IPS-15b (cell line): ENCODE measurements around the gene RPH3AL.
"Not testable (repeated sequence)": the region's sequence is repeated elsewhere in the genome, so short reads cannot be mapped to it uniquely, and the experiment has no call there.

Experiments used
- H3K27me3 ChIP-seq: one replicate; pipeline ENCODE4 v1.6.1; 2013; ENCODE audit warnings: low read length; ENCODE audit not compliant: control insufficient read depth, insufficient read depth
- H3K36me3 ChIP-seq: one replicate; pipeline ENCODE4 v1.6.1; 2013; ENCODE audit warnings: low read length; ENCODE audit not compliant: control insufficient read depth, insufficient read depth
- H3K4me1 ChIP-seq: one replicate; pipeline ENCODE4 v1.6.1; 2013; ENCODE audit warnings: mild to moderate bottlenecking, low read length; ENCODE audit not compliant: control insufficient read depth, insufficient read depth
- H3K4me3 ChIP-seq: one replicate; pipeline ENCODE4 v1.5.1; 2013; ENCODE audit warnings: low read depth, low read length
- H3K9ac ChIP-seq: one replicate; pipeline ENCODE4 v1.6.1; 2013; ENCODE audit warnings: low read depth, mild to moderate bottlenecking, low read length
- H3K9me3 ChIP-seq: one replicate; pipeline ENCODE4 v1.6.1; 2013; ENCODE audit warnings: mild to moderate bottlenecking, low read length; ENCODE audit not compliant: control insufficient read depth, insufficient read depth

The RPH3AL gene

DNA sequence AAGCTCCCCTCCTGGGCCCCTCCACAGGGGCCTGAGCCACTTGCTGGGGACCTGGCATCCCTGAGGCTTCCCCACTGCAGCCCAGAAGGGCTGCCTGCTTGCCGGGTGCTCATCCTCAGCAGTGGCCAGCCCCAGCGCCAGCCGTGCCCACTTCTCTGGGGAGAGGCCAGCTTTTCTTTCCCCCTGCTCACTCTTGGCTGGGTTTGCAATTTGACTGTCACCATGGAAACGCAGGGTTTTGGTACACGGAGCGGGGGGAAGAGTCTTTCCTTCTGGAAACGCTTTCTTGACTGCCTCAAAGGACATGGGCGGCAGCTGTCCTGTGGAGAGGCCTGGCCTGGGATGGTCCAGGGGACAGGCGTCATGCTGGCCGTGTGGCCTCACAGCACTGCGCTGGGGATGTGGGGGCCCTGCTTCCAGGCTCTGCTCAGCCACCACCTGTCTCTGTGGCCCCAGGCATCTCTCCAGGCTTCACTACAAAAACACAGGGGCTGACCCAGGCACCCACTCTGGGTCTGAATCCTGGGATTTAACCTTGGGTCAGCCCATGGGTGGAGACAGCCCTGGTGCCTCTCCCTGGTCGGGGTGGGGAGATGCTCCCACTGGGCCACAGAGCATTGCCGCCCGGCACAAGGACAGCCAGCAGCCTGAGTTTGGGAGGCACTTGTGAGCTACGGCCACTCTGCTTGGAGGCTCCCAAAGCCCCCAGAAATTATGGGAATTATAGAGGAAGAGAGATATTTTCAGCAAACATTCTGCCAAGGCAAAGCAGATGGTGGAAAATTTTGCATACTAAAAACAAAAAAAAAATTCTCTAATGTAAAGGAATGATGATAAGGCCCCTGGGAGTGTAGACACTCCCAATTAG lies 125.3 kb downstream of the RPH3AL start:
- Histone ChIP-seq H3K36me3 (no peaks in the 10 kb centered on the region), H3K4me1 (no peaks in the 10 kb centered on the region), H3K27me3 (no peaks in the 10 kb centered on the region), H3K4me3 (no peak overlapping the region), H3K9me3 (no peaks in the 10 kb centered on the region), H3K9ac (no peak overlapping the region)

DNA sequence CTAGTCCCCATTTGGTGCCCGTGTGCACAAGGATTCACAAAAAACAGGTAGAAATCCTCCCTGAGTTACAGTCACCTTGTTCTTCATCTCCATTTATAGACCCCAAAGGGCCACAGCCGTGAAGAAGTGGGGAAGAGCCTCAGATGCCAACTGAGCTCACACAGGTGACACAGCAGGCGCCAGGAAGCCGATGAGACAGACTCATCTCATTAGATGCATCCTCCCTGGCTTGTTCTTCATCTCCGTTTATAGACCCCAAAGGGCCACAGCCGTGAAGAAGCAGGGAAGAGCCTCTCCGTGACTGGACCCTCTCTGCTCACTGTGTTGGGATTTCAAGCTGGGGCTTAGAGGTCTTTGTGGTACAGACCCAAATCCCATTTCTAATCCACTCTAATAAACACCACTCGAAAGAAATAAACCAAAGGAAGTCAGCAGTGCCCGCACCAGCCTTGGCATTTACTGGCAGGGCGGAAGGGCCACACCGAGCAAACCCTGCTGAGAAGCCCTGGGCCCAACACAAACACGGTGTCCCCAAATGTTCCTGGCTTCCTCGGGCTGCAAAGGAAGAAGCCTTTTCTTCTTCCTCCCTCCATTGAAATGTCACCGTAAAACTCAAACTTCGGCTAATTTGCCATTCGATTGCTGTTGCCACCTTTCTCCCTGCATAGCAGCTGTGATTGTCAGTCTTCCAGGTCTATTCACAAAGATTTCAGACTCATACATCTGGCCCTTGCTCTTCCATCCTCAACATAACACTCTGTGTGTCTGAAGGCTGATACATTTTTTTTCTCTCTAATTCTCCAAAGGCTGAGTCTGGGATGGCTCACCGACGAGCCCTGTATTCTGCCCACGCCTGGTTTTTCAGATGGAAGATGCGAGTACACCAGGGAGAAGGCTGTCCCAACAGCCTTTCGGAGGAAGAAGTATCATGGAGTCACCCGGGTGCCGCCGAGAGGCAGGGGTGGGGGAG lies 126.2 kb downstream of the RPH3AL start:
- no peaks in the 10 kb centered on the region for H3K36me3 ChIP-seq
- no peaks in the 10 kb centered on the region for H3K9me3 ChIP-seq
- H3K4me3 ChIP-seq, result no peak overlapping the region
- H3K4me1 ChIP-seq, result no peaks in the 10 kb centered on the region
- H3K27me3 ChIP-seq, result no peaks in the 10 kb centered on the region
- H3K9ac ChIP-seq, result no peak overlapping the region

DNA sequence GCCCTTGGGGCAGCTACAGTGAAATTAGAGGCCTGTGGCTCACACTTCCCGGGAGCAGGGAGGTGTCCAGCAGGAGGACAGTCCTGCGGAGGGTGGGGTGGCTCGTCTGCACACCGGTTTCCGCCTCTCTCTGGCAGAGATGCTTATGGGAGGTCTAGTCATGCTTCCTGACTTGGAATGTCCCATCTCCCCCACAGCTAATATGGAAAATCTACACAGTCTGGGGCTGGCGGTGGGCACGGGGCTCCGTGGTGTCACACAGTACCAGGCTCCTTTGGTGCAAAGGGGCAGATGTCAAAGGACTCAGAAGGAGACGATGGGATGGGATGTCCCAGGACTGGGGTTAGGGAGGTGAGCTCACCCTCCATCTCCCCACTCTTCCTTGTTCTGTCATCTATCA lies 127.1 kb downstream of the RPH3AL start:
- no peaks in the 10 kb centered on the region for H3K4me1 ChIP-seq
- H3K9ac ChIP-seq, result no peak overlapping the region
- H3K4me3 ChIP-seq, result no peak overlapping the region
- no peaks in the 10 kb centered on the region for H3K9me3 ChIP-seq
- no peaks in the 10 kb centered on the region for H3K27me3 ChIP-seq
- no peaks in the 10 kb centered on the region for H3K36me3 ChIP-seq

DNA sequence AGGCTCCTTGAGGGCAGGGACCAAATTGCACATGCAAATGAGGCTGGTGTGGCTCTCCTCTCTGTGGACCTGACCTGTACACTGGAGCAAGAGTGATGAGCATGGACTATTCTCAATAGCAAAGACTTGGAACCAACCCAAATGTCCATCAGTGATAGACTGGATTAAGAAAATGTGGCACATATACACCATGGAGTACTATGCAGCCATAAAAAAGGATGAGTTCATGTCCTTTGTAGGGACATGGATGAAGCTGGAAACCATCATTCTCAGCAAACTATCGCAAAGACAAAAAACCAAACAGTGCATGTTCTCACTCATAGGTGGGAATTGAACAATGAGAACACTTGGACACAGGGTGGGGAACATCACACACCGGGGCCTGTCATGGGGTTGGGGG lies 128.0 kb downstream of the RPH3AL start:
- H3K4me1 ChIP-seq, H3K9me3 ChIP-seq, H3K36me3 ChIP-seq, H3K27me3 ChIP-seq, H3K4me3 ChIP-seq, H3K9ac ChIP-seq: not testable (repeated sequence)

DNA sequence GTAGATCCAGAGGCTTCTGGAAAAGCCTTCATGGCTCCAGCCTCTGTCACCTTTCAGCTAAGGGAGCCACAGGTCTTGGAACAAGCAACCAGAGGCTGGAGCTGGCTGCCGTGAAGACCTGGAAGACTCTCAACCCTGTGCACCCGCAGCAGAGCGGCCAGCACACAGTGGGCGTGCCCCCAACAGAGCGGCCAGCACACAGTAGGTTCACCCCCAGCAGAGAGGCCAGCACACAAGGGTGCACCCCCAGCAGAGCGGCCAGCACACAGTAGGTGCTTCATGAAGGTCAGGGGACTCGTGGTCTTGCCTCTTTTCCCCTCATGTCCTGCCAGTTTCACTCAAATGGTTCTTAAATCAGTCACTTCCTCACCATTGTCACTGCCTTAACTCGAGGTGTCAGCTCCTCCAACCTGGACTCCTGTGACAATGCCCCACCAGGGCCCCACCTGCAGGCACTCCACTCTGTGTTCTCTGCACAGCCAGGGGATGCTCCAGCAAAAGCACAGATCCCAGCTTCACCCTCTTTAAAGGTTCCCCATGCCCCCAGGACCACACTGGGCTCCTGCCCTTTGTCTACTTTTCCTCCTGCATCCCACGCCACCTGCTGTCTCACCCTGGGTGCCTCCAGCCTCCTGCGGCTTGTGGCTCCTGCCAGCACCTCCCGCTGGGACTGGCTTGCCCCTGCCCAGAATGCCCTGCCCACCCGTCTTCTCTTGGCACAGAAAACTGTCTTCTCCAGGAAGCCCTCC lies 128.7 kb downstream of the RPH3AL start:
- Histone ChIP-seq H3K4me1 (no peaks in the 10 kb centered on the region), H3K9me3 (no peaks in the 10 kb centered on the region), H3K36me3 (no peaks in the 10 kb centered on the region), H3K4me3 (no peak overlapping the region), H3K9ac (no peak overlapping the region), H3K27me3 (no peaks in the 10 kb centered on the region)

DNA sequence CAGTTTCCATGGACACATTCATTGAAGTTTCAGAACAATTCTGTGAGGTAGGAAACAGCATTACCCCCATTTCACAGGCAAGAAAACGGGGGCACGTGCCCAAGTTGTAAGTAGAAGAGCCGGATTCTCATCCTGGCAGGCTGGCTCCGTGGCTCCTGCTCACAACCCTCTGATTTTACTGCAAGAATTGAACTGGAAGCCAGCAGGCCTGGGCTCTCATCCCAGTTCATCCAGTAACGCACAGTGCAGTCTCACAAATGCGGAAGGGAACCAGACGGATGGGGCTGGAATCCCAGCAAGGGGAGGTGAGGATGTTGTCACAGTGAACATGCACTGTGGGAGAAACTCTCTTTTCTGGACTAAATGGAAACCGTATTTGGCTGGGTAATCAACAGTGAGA lies 130.4 kb downstream of the RPH3AL start:
- Histone ChIP-seq H3K9me3 (no peaks in the 10 kb centered on the region), H3K4me3 (no peak overlapping the region), H3K9ac (no peak overlapping the region), H3K36me3 (no peaks in the 10 kb centered on the region), H3K27me3 (no peaks in the 10 kb centered on the region), H3K4me1 (no peaks in the 10 kb centered on the region)

DNA sequence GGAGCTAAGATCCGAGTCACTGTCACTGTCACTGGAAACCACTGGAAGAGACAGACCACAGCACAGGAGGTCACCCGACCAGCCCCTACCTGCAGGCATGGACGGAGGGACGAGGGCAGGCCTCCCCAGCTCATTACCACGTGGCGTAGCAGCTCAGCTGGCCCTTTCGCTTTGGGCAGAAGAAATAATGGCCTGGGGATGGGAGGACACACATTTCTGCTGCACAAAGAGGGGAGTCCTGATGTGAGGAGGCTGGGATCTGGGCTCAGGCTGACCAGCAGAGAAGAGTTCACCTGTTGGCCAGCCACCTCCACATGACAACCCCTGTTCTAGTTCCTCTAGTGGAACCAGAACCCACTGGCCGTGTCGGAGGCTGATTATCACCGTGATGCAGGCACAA lies 132.9 kb downstream of the RPH3AL start:
- H3K4me3 ChIP-seq, result no peak overlapping the region

DNA sequence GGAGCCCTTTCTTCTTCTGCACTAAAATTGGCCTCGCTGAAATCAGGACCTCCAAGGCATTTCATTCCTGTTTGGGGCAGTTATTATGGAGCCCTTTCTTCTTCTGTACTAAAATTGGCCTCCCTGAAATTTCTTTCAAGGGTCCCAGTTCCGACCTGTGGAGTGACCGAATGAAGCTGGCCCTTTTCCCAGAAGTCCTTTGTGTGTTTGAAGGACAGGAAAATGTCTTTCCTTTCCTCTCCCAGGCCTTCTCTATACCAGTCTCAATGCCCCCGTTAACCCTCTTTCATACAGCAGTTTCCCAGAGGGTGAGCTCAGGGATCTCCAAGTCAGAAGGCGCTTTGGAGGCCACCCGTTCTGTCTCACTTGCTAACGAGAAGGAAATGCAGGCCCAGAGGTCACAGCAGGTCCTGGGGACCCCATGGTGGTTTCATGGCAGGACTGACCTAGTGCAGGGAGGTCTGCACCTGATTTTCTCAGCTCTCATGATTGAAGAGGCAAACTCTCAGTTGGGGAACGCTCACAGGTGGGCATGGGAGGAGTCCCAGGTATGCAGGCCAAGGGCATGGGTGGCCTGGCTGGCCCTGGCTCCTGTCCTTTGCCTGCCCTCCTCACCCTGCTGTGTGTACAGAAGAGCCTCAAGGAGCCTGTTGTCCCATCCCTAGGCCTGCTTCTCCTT lies 134.0 kb downstream of the RPH3AL start:
- no peaks in the 10 kb centered on the region for H3K9me3 ChIP-seq
- H3K4me1 ChIP-seq, result no peaks in the 10 kb centered on the region
- H3K27me3 ChIP-seq, result no peaks in the 10 kb centered on the region
- no peak overlapping the region for H3K4me3 ChIP-seq
- no peak overlapping the region for H3K9ac ChIP-seq
- H3K36me3 ChIP-seq, result peaks cover 3% of the 10 kb centered on the region

More for the DNA sequence above, 132.9 kb downstream of the RPH3AL start:
- Histone ChIP-seq H3K9me3 (no peaks in the 10 kb centered on the region), H3K36me3 (no peaks in the 10 kb centered on the region), H3K27me3 (no peaks in the 10 kb centered on the region), H3K9ac (no peak overlapping the region), H3K4me1 (no peaks in the 10 kb centered on the region)

DNA sequence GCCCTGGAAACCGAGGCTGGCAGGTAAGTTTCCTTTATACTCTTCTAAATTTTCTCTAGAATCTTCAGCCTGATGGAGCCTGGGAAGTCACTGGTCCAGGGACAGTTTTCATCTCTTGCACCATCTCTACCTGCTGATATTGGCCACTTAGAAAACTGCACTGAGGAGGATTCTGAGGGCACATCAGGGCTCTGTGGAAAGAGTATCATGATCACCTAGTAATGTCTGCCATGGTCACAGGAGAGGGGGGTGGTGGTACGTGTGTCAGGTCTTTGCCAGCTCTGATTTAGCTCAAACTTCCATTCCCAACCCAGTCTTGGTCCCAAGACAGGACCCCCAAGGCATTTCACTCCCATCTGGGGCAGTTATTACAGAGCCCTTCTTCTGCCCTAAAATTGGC lies 136.0 kb downstream of the RPH3AL start:
- Histone ChIP-seq H3K9me3 (no peaks in the 10 kb centered on the region), H3K4me3 (no peak overlapping the region), H3K4me1 (no peaks in the 10 kb centered on the region), H3K27me3 (no peaks in the 10 kb centered on the region), H3K36me3 (peaks cover 3% of the 10 kb centered on the region), H3K9ac (no peak overlapping the region)

DNA sequence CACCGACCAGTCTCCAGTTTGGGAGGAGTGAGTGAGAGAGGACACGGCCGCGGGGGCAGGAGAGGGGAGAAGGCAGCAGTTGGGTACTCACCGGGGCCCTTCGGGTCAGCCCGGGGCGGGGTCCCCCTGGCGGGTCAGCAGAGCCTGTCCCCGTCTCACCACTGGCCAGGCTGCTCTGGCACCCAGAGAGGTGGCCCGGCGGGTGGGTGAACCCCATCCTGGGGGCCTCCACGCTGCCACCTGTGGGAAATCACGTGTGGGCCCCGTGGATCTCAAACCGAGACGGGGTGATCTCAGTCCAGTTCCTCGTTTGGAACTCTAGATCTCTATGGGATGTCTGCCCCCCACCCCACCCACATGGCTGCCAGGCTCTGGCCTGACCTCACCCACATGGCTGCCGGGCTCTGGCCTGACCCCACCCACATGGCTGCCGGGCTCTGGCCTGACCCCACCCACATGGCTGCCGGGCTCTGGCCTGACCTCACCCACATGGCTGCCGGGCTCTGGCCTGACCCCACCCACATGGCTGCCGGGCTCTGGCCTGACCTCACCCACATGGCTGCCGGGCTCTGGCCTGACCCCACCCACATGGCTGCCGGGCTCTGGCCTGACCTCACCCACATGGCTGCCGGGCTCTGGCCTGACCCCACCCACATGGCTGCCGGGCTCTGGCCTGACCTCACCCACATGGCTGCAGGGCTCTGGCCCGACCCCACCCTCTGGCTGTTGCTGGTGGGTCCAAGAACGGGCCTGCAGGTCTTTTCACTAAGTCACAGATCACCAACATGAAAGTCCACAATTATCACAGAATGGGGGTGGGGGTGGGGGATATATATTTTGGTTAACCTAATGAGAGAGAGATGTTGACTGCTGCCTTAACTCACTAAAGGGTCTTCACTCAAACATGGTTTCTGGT lies 136.8 kb downstream of the RPH3AL start:
- H3K4me3 ChIP-seq, result peak overlapping the region; percentile 52

More for the DNA sequence above, 136.8 kb downstream of the RPH3AL start:
- H3K9me3 ChIP-seq, H3K27me3 ChIP-seq, H3K36me3 ChIP-seq, H3K4me1 ChIP-seq, H3K9ac ChIP-seq: not testable (repeated sequence)
